ENCODE measurements around the gene RSAD1.

The RSAD1 gene

DNA sequence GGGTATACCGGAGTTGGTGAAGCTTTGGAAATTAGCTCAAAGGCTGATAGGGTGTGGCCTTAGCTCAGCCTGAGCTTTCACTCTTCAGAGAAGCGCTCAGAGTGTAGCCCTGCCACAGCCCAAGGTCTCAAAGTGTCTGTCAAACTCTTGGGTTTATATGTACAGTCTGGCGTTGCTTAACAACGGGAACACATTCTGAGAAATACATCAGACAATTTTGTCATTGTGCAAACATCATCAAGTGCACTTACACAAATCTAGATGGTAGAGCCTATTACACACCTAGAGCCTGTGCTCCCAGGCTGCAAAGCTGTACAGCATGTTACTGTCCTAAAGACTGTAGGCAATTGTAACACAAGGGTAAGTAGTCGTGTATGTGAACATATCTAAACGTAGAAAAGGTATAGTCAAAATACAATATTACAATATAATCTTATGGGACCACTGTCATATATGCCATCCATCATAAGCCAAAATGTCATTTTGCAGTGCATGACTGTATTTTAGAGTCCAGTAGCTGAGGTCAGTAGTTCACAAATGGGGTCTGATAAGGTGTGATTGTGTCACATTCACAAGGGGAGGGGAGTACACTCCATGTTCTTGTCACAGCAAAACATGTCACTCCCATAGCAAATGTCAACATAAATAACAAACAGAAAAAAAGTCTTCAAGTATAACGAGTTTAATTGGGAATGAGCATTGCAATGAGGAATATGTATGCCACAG, 30.6 kb upstream of the RSAD1 start:
- TF ChIP-seq GATA3 (IDR thresholded peaks at IDR 0.05; ENCODE audit: low read depth, low read length), result no peak
- no peak for TF ChIP-seq GATA2 (IDR thresholded peaks at IDR 0.05; ENCODE audit: low read depth, low read length)

DNA sequence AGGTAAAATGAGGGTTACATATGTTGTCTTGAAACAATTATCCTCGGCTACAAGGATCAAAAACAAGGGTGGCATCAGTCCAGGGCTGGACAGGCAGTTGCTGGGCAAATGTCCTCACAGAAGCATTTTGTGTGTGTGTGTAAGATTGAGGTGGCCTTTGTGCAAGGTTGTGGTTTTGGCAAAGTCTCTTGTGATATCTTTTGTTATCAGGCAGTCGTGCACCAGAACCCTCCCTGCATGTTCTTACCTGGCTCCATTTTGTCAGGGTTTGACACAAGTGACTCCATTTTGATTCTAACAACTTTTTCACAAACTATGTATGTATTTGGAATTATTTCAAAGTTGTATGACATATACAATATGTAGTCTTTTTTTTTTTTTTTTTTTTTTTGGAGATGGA, 30.0 kb upstream of the RSAD1 start:
- no peak for TF ChIP-seq GATA2 (IDR thresholded peaks at IDR 0.05; ENCODE audit: low read depth, low read length)
- no peak for TF ChIP-seq GATA3 (IDR thresholded peaks at IDR 0.05; ENCODE audit: low read depth, low read length)

DNA sequence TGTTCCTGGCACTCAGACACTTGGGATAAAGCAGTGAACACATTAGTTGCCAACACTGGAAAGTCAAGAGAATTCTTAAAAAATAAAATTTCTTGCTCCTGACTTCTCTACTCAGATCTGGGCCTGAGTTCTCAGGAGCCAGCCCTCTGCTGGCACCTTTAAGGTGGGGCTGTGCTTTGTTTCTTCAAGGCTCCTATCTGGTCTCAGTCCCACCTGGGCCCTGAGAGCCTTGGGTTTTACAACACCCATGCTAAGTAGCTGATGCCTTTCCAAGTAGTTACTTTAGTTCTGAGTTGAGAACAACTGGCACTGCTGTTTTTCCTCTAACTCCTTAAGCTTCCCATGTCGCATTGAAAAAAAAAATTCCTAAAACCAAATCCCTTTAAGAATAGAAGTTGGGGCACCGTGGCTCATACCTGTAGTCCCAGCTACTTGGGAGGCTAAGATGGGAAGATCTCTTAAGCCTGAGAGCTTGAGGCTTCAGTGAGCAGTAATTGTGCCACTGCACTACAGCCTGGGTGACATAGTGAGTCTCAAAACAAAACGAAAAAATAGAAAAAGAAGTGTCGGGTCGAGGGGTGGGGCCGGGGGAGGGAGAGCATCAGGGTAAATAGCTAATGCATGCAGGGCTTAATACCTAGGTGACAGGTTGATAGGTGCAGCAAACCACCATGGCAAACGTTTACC, 26.6 kb upstream of the RSAD1 start:
- TF ChIP-seq GATA3 (IDR thresholded peaks at IDR 0.05; ENCODE audit: low read depth, low read length) (no peak), GATA2 (IDR thresholded peaks at IDR 0.05; ENCODE audit: low read depth, low read length) (no peak)

DNA sequence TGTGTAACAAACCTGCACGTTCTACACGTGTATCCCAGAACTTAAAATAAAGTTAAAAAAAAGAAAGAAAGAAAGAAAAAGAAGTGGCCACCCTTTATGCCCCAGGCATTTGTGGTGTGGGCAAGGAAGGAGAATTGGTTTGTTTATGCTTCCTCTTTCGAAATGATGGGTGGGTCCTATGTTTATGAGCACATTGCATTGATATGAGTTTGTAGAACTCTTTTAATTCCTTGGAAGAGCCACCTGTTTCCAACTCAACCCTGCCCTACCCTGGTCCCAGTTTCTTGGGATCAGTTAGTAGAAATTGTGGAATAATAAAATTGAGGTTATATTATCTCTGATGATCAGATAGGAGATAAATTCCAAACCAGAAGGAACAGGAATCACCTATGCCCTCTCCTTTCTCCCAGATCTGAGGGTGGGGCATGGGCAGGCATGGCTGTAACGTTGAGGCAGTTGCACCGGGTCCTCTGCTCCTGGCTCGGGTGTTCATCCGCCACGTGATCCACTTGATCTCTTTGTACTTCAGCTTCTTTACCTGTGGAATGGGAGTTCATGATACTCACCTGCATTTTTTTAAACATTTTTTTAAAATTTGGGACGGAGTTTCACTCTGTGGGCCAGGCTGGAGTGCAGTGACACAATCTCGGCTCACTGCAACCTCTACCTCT, 25.9 kb upstream of the RSAD1 start:
- no peak for TF ChIP-seq GATA3 (IDR thresholded peaks at IDR 0.05; ENCODE audit: low read depth, low read length)
- TF ChIP-seq GATA2 (IDR thresholded peaks at IDR 0.05; ENCODE audit: low read depth, low read length), result no peak

DNA sequence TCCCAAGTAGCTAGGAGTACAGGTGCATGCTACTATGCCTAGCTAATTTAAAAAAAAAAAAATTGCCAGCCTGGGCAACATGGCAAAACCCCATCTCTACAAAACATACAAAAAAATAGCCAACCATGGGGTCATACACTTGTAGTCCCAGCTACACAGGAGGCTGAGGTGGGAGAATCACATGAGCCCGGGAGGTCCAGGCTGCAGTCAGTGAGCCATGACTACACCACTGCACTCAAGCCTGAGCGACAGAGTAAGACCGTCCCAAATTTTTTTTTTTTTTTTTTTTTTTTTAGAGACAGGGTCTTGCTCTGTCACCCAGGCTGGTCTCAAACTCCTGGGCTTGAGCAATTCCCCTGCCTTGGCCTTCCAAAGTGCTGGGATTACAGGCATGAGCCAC, 24.8 kb upstream of the RSAD1 start:
- TF ChIP-seq GATA3 (IDR thresholded peaks at IDR 0.05; ENCODE audit: low read depth, low read length) (no peak), GATA2 (IDR thresholded peaks at IDR 0.05; ENCODE audit: low read depth, low read length) (no peak)

DNA sequence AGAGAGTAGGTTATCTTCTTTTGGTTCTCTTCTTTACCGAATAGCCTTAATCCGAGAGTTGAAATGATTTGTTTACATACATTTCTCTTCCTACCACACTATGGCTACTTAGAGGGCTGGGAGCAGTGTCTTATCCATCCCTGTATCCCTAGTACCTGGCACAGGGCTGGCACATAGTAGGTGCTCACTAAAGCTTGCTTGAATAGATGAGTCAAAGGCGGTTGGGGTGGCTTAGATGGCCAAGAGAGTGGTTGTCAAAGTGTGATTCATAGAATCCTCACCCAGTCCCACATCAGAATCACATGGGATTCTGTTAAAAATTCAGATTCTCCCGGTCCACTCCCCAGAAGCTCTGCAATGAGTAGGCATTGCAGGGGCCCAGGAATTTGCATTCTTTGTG, 21.0 kb upstream of the RSAD1 start:
- TF ChIP-seq GATA2 (IDR thresholded peaks at IDR 0.05; ENCODE audit: low read depth, low read length), result no peak
- no peak for TF ChIP-seq GATA3 (IDR thresholded peaks at IDR 0.05; ENCODE audit: low read depth, low read length)

DNA sequence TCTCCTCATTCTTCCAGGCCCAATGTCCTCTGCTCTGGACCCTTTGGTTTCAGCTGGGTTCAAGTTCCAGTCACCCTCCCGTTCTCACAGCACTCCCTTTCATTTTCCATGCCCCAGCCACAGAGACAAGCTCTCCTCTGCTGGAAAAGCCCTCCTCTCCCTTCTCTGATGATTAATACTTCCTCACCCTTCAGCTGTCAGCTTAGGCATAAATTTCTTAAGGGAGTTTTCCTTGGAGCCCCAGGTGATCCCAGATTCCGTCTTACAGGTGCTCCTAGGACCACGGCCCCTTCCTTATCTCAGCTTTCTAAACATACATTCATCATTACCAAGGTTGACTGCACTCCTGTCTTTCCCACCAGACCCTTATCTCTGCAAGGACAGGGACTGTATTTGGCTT, 20.4 kb upstream of the RSAD1 start:
- TF ChIP-seq GATA3 (IDR thresholded peaks at IDR 0.05; ENCODE audit: low read depth, low read length) (no peak), GATA2 (IDR thresholded peaks at IDR 0.05; ENCODE audit: low read depth, low read length) (no peak)

DNA sequence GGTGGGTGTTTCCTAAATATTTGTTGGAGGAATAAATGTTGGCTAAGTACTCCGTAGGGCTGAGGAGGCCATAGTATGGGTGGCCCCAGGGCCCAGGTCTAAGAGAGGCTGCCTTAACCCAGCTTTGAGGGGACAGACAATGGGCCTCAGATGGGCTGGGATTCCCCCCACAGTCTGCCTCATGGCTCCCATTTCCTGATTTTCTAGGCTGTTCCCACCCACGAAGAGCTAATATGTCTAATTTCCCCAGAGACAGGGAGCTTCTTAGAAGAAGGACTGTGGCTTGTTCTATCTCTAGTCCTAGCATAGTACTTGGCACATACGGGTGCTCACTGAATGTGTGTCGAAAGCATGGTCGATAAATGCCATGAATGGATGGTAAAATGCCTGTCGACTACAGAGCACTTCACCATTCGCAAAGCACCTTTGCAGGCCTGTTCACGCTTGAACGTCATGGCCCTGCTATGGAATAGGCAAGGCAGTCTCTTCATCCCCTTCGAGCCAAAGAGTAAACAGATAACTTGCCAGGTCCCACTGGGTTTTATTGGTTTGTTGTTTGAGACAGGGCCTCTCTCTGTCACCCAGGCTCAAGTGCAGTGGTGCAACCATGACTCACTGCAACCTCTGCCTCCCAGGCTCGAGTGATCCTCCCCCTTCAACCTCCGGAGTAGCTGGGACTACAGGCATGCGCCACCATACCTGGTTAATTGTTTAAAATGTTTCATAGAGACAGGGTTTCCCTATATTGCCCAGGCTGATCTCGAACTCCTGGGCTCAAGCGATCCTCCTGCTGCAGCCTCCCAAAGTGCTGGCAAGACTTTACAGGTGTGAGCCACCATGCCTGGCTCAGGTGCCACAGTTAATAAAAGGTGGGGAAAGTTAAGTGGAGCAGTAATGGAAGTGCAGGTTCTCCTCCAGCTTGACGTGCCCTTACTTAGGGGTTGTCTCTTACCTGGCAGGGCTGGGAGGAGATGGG, 19.7 kb upstream of the RSAD1 start:
- TF ChIP-seq GATA2 (IDR thresholded peaks at IDR 0.05; ENCODE audit: low read depth, low read length) (no peak), GATA3 (IDR thresholded peaks at IDR 0.05; ENCODE audit: low read depth, low read length) (no peak)

DNA sequence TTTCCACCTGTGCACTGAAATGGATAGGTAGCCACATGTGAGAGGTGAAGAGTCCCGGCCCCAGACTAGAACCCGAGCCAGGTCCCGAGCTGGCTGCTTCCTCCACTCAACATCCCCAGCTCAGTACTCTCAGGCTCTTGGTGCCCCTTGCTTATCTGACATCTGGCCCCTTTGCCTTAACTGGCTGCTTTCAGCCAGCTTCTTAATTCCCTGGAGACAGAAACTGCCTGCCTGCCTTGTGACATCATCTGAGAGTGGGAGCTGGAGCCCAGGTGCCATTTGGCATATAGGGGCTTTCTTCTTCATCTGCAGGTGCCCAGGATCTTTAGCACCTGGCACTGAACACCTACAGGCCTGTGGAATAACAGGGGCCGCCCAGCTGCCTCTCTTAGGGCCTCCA, 18.9 kb upstream of the RSAD1 start:
- TF ChIP-seq GATA2 (IDR thresholded peaks at IDR 0.05; ENCODE audit: low read depth, low read length), result no peak
- TF ChIP-seq GATA3 (IDR thresholded peaks at IDR 0.05; ENCODE audit: low read depth, low read length), result no peak

DNA sequence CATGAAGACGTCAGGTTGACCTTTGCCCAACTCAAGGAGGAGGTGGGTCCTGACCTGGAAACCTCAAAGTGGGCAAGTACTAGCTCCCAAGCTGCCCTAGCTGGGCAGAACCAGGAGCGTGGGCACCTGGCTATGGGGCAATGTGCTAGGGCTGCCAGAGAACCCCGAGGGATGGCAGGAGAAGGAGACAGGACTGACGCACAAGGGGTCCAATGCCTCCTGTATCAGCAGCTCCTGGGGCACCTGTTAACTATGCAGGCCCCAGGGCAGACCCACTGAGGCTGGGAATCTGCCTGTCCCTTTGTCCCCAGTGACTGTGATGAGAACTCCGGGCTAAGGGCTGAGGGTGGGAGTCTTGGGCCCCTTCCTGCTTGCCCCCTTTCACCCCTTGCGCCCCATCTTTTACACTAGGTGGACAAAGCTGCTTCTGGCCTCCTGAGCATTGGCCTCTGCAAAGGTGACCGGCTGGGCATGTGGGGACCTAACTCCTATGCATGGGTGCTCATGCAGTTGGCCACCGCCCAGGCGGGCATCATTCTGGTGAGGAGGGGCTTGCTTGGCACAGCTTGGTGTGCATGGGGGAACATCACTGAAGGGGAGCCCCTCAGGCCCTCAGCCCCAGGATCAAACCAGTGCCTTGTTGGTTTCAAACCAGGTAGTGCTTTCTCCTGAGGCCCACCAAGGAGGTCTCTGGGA, 17.7 kb upstream of the RSAD1 start:
- no peak for TF ChIP-seq GATA3 (IDR thresholded peaks at IDR 0.05; ENCODE audit: low read depth, low read length)
- no peak for TF ChIP-seq GATA2 (IDR thresholded peaks at IDR 0.05; ENCODE audit: low read depth, low read length)

DNA sequence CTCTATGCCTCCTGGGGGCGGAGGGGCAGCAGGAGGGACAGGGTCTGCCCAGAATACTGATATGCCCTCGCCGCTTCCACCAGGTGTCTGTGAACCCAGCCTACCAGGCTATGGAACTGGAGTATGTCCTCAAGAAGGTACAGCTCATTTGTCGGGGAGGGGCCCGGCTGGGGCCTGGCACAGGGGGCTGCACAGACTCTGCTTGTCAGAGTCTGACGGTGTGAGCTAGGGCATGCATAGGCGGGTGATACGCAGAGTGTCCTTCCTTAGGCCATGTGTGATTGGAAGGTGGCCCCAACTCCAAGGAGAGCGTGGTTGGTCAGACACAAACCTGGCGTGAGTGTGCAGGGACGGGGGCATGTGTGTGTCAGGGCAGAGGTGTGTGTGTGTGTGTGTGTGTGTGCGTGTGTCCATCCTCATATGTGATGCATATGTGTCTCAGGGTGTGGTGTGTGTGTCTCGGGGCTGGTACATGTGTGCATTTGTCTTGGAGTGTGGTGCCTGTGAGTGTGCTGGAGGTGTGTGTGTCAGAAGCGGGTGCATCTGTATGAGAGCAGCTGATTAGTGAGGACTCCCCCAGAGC, 17.0 kb upstream of the RSAD1 start:
- no peak for TF ChIP-seq GATA3 (IDR thresholded peaks at IDR 0.05; ENCODE audit: low read depth, low read length)
- no peak for TF ChIP-seq GATA2 (IDR thresholded peaks at IDR 0.05; ENCODE audit: low read depth, low read length)

DNA sequence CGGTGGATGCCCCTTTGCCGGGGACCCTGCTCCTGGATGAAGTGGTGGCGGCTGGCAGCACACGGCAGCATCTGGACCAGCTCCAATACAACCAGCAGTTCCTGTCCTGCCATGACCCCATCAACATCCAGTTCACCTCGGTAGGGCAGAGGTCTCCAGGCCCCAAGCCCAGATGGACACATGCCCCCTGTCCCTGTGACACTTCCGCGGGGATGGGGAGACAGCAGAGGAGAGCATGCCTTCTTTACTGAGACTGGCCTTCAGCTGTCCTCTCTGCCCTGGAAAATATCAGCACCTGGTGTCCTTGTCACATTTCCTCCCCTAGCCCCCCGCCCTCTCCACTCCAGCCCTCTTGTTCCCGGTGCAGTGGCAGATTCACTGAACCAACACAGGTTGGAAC, 16.2 kb upstream of the RSAD1 start:
- TF ChIP-seq GATA2 (IDR thresholded peaks at IDR 0.05; ENCODE audit: low read depth, low read length) (no peak), GATA3 (IDR thresholded peaks at IDR 0.05; ENCODE audit: low read depth, low read length) (no peak)

DNA sequence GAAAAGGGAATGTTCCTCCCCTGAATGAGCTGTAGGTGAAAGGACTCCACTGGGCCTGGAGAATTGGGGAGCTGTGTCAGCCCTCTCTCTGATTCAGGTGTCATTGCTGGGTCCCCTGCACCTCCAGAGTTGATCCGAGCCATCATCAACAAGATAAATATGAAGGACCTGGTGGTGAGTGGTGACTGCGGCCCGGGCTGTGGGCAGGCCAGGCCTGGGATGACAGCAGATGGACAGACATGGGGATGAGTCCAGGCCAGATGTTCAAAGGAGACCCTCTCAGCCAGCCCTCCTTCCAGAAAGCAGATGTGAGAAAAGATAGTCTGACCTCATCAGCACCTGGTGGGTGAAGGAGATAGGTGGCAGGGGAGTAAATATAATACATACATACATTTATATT, 14.5 kb upstream of the RSAD1 start:
- no peak for TF ChIP-seq GATA2 (IDR thresholded peaks at IDR 0.05; ENCODE audit: low read depth, low read length)
- TF ChIP-seq GATA3 (IDR thresholded peaks at IDR 0.05; ENCODE audit: low read depth, low read length), result no peak

Data from SH-SY5Y (cell line).